GM03348 (cell line): Measurements from ENCODE around the gene MAP3K2.
A peak's percentile ranks its signal among the peaks of the same experiment; 100 is the strongest.

Source experiments
- DNase-seq: peaks from one replicate; pipeline ENCODE4 v3.0.0; 2012; ENCODE audit warnings: low spot score

Gene MAP3K2

GRCh38 chr2:127288274-127288673 lies 99.5 kb downstream of the MAP3K2 start:
- DNase-seq, result no peak

- DNase-seq, result no peak
Observed at GRCh38 chr2:127283275-127283674, 104.5 kb downstream of the MAP3K2 start.

- DNase-seq, result no peak
Observed at GRCh38 chr2:127280693-127281092, 107.1 kb downstream of the MAP3K2 start.

GRCh38 chr2:127279781-127280180 lies 108.0 kb downstream of the MAP3K2 start:
- no peak for DNase-seq

- DNase-seq, result no peak
Observed at GRCh38 chr2:127278959-127279358, 108.8 kb downstream of the MAP3K2 start.

GRCh38 chr2:127277028-127277427 lies 110.7 kb downstream of the MAP3K2 start:
- DNase-seq, result no peak

- no peak for DNase-seq
Observed at GRCh38 chr2:127275789-127276188, 112.0 kb downstream of the MAP3K2 start.

- DNase-seq, result no peak
Observed at GRCh38 chr2:127275356-127275755, 112.4 kb downstream of the MAP3K2 start.

GRCh38 chr2:127270663-127271062 lies 117.1 kb downstream of the MAP3K2 start:
- DNase-seq, result no peak

GRCh38 chr2:127261804-127262406 lies 125.9 kb downstream of the MAP3K2 start:
- DNase-seq, result no peak

GRCh38 chr2:127259355-127259754 lies 128.4 kb downstream of the MAP3K2 start:
- DNase-seq, result no peak

- no peak for DNase-seq
Observed at GRCh38 chr2:127256866-127257265, 130.9 kb downstream of the MAP3K2 start.

- DNase-seq, result no peak
Observed at GRCh38 chr2:127256381-127256780, 131.4 kb downstream of the MAP3K2 start.

- DNase-seq, result no peak
Observed at GRCh38 chr2:127255721-127256120, 132.1 kb downstream of the MAP3K2 start.

GRCh38 chr2:127255146-127255545 lies 132.6 kb downstream of the MAP3K2 start:
- DNase-seq, result no peak

GRCh38 chr2:127254386-127254981 lies 133.3 kb downstream of the MAP3K2 start:
- DNase-seq, result peak; percentile 48
